IPS-NIHi11 (cell line): ENCODE measurements around the gene UTP25.
"Not testable (repeated sequence)": the region's sequence is repeated elsewhere in the genome, so short reads cannot be mapped to it uniquely, and the experiment has no call there.

Source experiments
- DNase-seq: peaks from one replicate; pipeline ENCODE4 v3.0.0; 2012; ENCODE audit warnings: mixed read lengths, low spot score

UTP25 gene

DNA sequence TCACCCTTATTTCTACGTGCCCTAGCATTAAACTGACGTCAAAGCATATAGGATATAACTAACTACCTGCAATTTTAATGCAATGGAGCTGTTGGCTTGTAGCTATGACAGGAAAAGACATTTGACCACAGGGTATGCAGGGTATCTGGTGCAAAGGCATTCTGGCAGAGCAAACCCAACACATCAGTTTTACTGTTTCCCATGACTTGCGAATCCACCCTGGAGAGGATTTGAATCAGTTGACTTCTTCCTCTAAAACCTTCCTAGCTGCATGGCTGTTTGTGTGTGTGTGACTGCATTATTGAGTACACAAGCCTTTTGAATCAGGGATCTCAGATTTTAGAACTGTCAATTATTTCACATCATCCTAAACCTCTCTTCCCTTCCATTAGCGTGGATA, 68.6 kb downstream of the UTP25 start:
- DNase-seq = no peak

DNA sequence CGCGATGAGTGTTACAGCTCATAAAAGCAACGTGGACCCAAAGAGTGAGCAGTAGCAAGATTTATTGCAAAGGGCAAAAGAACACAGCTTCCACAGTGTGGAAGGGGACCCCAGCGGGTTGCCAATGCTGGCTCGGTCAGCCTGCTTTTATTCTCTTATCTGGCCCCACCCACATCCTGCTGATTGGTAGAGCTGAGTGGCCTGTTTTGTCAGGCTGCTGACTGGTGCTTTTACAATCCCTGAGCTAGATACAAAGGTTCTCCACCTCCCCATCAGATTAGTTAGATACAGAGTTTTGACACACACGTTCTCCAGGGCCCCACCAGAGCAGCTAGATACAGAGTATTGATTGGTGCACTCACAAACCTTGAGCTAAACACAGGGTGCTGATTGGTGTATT, 70.5 kb downstream of the UTP25 start:
- not testable (repeated sequence) for DNase-seq

- DNase-seq = not testable (repeated sequence)
These were observed 71.1 kb downstream of the UTP25 start for GRCh38 chr1:209898851-209899250.

GRCh38 chr1:209899948-209900347, 72.2 kb downstream of the UTP25 start:
- peak; percentile 63 for DNase-seq

- no peak for DNase-seq
These were observed 73.0 kb downstream of the UTP25 start for GRCh38 chr1:209900734-209901133.

DNA sequence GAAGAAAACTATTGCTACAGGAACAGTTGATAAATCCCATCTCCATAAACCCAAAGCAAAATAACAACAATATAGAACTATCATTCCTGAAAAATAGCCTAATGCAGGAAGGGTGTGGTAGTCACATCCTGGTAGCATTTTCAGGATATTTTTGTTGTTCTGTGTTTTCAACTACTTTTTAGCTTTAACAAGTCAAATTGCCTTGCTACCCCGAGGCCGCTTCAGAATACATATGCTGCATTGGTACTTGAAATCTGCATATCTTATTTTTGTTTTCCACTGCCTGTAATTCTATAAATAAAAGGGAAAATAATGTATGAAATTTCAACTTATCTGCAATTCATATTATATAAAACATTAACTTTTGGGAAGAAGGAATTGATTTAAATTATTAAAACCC, 73.4 kb downstream of the UTP25 start:
- DNase-seq = no peak

DNA sequence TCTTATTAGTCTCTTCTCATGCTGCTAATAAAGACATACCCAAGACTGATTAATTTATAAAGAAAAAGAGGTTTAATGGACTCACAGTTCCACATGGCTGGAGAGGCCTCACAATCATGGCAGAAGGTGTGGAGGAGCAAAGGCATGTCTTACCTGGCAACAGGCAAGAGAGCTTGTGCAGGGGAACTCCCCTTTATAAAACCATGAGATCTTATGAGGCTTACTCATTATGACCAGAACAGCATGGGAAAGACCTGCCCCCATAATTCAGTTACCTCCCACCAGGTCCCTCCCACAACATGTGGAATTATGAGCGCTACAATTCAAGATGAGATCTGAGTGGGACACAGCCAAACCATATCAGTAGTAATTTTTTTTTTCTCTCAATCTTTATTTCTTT, 77.0 kb downstream of the UTP25 start:
- not testable (repeated sequence) for DNase-seq
